H1 (cell line): Measurements from ENCODE around the gene STX16.

Experiments
- BRCA1 ChIP-seq: IDR thresholded peaks from 2 replicates; pipeline ENCODE4 v1.6.1; 2012; ENCODE audit warnings: low read depth, low read length, improper control_type of control experiment
- CBX8 ChIP-seq: fragments of 300-800, 300-1000 bp; sonication (generic); IDR thresholded peaks from 2 replicates; pipeline ENCODE4 v1.7.1; 2016; ENCODE audit warnings: low read depth, low read length, borderline replicate concordance
- EP300 ChIP-seq, 2 experiments: IDR thresholded peaks; 1 replicate in 1 of 2; 2 replicates in 1 of 2; pipeline ENCODE4 v1.6.1; 2011 to 2012; ENCODE audit warnings: low read depth in 2 of 2, low read length in 2 of 2, mild to moderate bottlenecking in 2 of 2, borderline replicate concordance in 1 of 2, inconsistent platforms in 1 of 2, moderate library complexity in 1 of 2
- EZH2 ChIP-seq: fragments of 200-600 bp; sonication (generic); IDR thresholded peaks from 2 replicates; pipeline ENCODE4 v1.7.1; 2012; ENCODE audit warnings: low read depth, mild to moderate bottlenecking, moderate library complexity, low read length, inconsistent platforms; ENCODE audit not compliant: severe bottlenecking
- GTF2F1 ChIP-seq: IDR thresholded peaks from 2 replicates; pipeline ENCODE4 v1.6.1; 2012; ENCODE audit warnings: low read depth, low read length, improper control_type of control experiment, borderline replicate concordance
- POLR2A ChIP-seq, 2 experiments: IDR thresholded peaks; 1 replicate in 1 of 2; 2 replicates in 1 of 2; pipeline ENCODE4 v1.6.1; 2011; ENCODE audit warnings: low read depth in 2 of 2, low read length in 2 of 2, mild to moderate bottlenecking in 2 of 2; ENCODE audit errors: control extremely low read depth in 1 of 2
- POLR2AphosphoS5 ChIP-seq: IDR thresholded peaks from 2 replicates; pipeline ENCODE4 v1.6.1; 2011; ENCODE audit warnings: low read depth, low read length
- RBBP5 ChIP-seq: IDR thresholded peaks from 2 replicates; pipeline ENCODE4 v1.7.1; 2012; ENCODE audit warnings: low read depth, mild to moderate bottlenecking, inconsistent platforms, low read length, moderate library complexity, borderline replicate concordance
- SIRT6 ChIP-seq: IDR thresholded peaks from one replicate; pipeline ENCODE4 v1.7.1; 2012; ENCODE audit warnings: low read length, inconsistent platforms
- SP4 ChIP-seq: IDR thresholded peaks from 2 replicates; pipeline ENCODE4 v1.6.1; 2012; ENCODE audit warnings: low read length, inconsistent platforms
- SRF ChIP-seq: IDR thresholded peaks from 2 replicates; pipeline ENCODE4 v1.6.1; 2011; ENCODE audit warnings: mild to moderate bottlenecking, low read depth, low read length, moderate library complexity
- TAF1 ChIP-seq: IDR thresholded peaks from 2 replicates; pipeline ENCODE4 v1.6.1; 2011; ENCODE audit warnings: mild to moderate bottlenecking, low read depth, low read length
- ZNF274 ChIP-seq: IDR thresholded peaks from 2 replicates; pipeline ENCODE4 v1.7.0; 2012; ENCODE audit warnings: low read length, borderline replicate concordance; ENCODE audit errors: extremely low read depth
- TF ChIP-seq, protein P1 (sequence below), 3 experiments: IDR thresholded peaks; 1 replicate in 2 of 3; 2 replicates in 1 of 3; pipeline versions ENCODE4 v1.5.1 to v1.6.1; 2011; ENCODE audit warnings: low read length in 3 of 3, mild to moderate bottlenecking in 3 of 3, inconsistent platforms in 2 of 3, low read depth in 1 of 3, moderate library complexity in 1 of 3; ENCODE audit not compliant: insufficient read depth in 1 of 3; ENCODE audit errors: control extremely low read depth in 1 of 3

DNA sequence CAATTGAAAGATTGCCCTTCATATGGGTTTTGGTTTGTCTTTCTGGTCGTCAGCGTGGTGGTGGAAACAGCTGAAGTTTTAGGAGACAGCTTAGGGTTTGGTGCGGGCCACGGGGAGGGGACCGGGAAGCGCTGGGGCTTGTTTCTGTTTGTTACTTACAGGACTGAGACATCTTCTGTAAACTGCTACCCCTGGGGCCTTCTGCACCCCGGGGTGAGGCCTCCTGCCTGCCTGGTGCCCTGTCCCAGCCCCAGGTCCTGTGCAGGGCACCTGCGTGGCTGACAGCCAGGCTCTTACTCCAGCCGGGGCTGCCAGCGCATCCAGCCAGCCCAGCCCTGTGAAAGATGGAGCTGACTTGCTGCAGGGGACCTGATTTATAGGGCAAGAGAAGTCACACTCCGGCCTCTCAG lies 64.3 kb downstream of the STX16 start:
- TF ChIP-seq POLR2A (IDR thresholded peaks at IDR 0.05; ENCODE audit: control extremely low read depth in 1 of 2, low read depth in 2 of 2, low read length in 2 of 2) (no peak), CBX8 (no peak), SIRT6 (no peak), TAF1 (no peak), EP300 (IDR thresholded peaks at IDR 0.05; ENCODE audit: borderline replicate concordance in 1 of 2, low read depth in 2 of 2, low read length in 2 of 2) (no peak), ZNF274 (no peak), RBBP5 (no peak), POLR2AphosphoS5 (no peak), EZH2 (no peak), SP4 (no peak), BRCA1 (no peak), GTF2F1 (no peak), SRF (no peak)
- TF ChIP-seq, protein P1, sequence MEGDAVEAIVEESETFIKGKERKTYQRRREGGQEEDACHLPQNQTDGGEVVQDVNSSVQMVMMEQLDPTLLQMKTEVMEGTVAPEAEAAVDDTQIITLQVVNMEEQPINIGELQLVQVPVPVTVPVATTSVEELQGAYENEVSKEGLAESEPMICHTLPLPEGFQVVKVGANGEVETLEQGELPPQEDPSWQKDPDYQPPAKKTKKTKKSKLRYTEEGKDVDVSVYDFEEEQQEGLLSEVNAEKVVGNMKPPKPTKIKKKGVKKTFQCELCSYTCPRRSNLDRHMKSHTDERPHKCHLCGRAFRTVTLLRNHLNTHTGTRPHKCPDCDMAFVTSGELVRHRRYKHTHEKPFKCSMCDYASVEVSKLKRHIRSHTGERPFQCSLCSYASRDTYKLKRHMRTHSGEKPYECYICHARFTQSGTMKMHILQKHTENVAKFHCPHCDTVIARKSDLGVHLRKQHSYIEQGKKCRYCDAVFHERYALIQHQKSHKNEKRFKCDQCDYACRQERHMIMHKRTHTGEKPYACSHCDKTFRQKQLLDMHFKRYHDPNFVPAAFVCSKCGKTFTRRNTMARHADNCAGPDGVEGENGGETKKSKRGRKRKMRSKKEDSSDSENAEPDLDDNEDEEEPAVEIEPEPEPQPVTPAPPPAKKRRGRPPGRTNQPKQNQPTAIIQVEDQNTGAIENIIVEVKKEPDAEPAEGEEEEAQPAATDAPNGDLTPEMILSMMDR (IDR thresholded peaks at IDR 0.05; ENCODE audit: control extremely low read depth in 1 of 3, insufficient read depth in 1 of 3, low read depth in 1 of 3, low read length in 3 of 3) = no peak
